GM12892 (cell line): ENCODE measurements around the gene IL12A. TPM values are rescaled to one million over a fixed set of nuclear protein-coding genes. Genes with fewer than 3 reads are reported as not detected.

Experiments
- DNase-seq: peaks from one replicate; pipeline ENCODE4 v3.0.0; 2011; ENCODE audit not compliant: insufficient read length
- FAIRE-seq: peaks from 2 replicates; lab custom pipeline; 2011; peaks lifted over from hg19 to GRCh38; lab: Jason Lieb, UNC
- POLR2A ChIP-seq: IDR thresholded peaks from 2 replicates; pipeline ENCODE4 v1.6.1; 2011; ENCODE audit warnings: low read depth, low read length, control low read depth
- POLR2AphosphoS5 ChIP-seq: IDR thresholded peaks from 2 replicates; pipeline ENCODE4 v1.6.1; 2011; ENCODE audit warnings: low read depth, low read length, control low read depth
- TAF1 ChIP-seq: IDR thresholded peaks from 2 replicates; pipeline ENCODE4 v1.6.1; 2011; ENCODE audit warnings: low read depth, mild to moderate bottlenecking, control low read depth, low read length, borderline replicate concordance
- polyA plus RNA-seq: library from polyadenylated mRNA; unstranded; fragments of >200 nt; gene quantifications from one replicate; pipeline ENCODE4 v1.2.1, GENCODE V29; 2012; ENCODE audit warnings: missing spikeins, inconsistent platforms; ENCODE audit not compliant: missing spikeins

Gene IL12A
- 1.7 TPM for polyA plus RNA-seq

GRCh38 chr3:159988617-159989271 lies at the start of gene IL12A:
Gene IL12A (plus strand): TSS chr3:159988835.
- DNase-seq, result peak; percentile 71
- no peak for TF ChIP-seq POLR2A
- no peak for TF ChIP-seq POLR2AphosphoS5
- TF ChIP-seq TAF1, result no peak
- FAIRE-seq, result peak; percentile 98

- DNase-seq (no peak), FAIRE-seq (no peak)
- TF ChIP-seq TAF1 (no peak), POLR2A (no peak), POLR2AphosphoS5 (no peak)
These were observed 47.3 kb upstream of the IL12A start for GRCh38 chr3:159941038-159942000.

GRCh38 chr3:159944781-159945180 lies 43.9 kb upstream of the IL12A start:
- FAIRE-seq, result no peak
- no peak for DNase-seq
- no peak for TF ChIP-seq POLR2AphosphoS5
- TF ChIP-seq TAF1, result no peak
- no peak for TF ChIP-seq POLR2A

GRCh38 chr3:159945930-159946329 lies 42.7 kb upstream of the IL12A start:
- TF ChIP-seq TAF1 (no peak), POLR2AphosphoS5 (no peak), POLR2A (no peak)
- FAIRE-seq (no peak), DNase-seq (no peak)

- DNase-seq (no peak), FAIRE-seq (no peak)
- no peak for TF ChIP-seq POLR2A
- TF ChIP-seq POLR2AphosphoS5, result no peak
- TF ChIP-seq TAF1, result no peak
These were observed 41.4 kb upstream of the IL12A start for GRCh38 chr3:159947220-159947619.

- DNase-seq (no peak), FAIRE-seq (no peak)
- TF ChIP-seq TAF1 (no peak), POLR2AphosphoS5 (no peak), POLR2A (no peak)
These were observed 40.0 kb upstream of the IL12A start for GRCh38 chr3:159948429-159949144.

GRCh38 chr3:159950156-159950898 lies 38.3 kb upstream of the IL12A start:
- FAIRE-seq (peak; percentile 56), DNase-seq (no peak)
- TF ChIP-seq POLR2A (no peak), POLR2AphosphoS5 (no peak), TAF1 (no peak)

- FAIRE-seq, result no peak
- no peak for TF ChIP-seq TAF1
- no peak for TF ChIP-seq POLR2A
- TF ChIP-seq POLR2AphosphoS5, result no peak
- DNase-seq, result no peak
These were observed 37.1 kb upstream of the IL12A start for GRCh38 chr3:159951540-159951939.

GRCh38 chr3:159953325-159954085 lies 35.1 kb upstream of the IL12A start:
- FAIRE-seq (no peak), DNase-seq (no peak)
- TF ChIP-seq TAF1, result no peak
- TF ChIP-seq POLR2A, result no peak
- no peak for TF ChIP-seq POLR2AphosphoS5
